GM12875 (cell line): ENCODE results near the gene APBB2.

Source experiments
- H3K4me3 ChIP-seq: one replicate; pipeline ENCODE4 v1.5.1; 2011; ENCODE audit warnings: low read depth, low read length, control low read depth
- TF ChIP-seq, protein P1 (sequence below): IDR thresholded peaks from 2 replicates; pipeline ENCODE4 v1.5.1; 2011; ENCODE audit warnings: low read depth, mild to moderate bottlenecking, control low read depth, inconsistent platforms, low read length, moderate library complexity, borderline replicate concordance; ENCODE audit not compliant: insufficient read depth

Gene APBB2

DNA sequence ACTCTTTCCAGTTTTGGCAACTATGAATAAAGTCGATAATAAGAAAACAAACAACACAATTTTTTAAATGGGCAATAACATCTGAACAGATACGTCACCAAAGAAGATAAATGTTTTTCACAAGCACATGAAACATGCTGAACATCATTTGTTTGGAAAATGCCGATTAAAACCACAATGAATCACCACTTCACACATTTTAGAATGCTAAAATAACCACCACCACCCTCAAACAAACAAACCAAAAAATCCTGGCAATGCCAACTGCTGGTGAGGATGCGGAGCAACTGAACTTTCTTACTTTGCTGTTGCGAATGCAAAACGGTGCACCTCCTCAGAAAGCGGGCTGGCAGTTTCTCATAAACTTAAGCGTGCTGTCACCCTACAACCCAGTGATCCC, 348.6 kb downstream of the APBB2 start:
- H3K4me3 ChIP-seq = no peak overlapping the region
- TF ChIP-seq, protein P1, sequence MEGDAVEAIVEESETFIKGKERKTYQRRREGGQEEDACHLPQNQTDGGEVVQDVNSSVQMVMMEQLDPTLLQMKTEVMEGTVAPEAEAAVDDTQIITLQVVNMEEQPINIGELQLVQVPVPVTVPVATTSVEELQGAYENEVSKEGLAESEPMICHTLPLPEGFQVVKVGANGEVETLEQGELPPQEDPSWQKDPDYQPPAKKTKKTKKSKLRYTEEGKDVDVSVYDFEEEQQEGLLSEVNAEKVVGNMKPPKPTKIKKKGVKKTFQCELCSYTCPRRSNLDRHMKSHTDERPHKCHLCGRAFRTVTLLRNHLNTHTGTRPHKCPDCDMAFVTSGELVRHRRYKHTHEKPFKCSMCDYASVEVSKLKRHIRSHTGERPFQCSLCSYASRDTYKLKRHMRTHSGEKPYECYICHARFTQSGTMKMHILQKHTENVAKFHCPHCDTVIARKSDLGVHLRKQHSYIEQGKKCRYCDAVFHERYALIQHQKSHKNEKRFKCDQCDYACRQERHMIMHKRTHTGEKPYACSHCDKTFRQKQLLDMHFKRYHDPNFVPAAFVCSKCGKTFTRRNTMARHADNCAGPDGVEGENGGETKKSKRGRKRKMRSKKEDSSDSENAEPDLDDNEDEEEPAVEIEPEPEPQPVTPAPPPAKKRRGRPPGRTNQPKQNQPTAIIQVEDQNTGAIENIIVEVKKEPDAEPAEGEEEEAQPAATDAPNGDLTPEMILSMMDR = no peak

DNA sequence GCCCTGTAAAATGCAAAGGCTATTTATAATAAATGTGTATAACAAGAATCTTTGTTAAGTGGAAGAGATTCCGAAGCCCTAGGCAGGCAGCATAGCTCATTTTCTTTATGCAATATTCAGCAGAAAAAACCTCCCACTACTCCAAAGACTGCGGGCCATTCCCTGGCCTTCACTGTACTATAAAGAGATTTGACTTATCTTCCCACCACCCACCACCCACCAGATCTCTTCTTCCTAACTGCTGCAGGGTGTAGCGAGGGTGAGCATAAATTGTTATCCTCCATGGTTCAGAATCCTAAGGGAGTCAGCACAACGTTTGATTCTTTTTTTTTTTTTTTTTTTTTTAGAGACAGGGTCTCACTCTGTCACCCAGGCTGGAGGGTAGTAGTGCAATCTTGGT, 349.8 kb downstream of the APBB2 start:
- TF ChIP-seq, protein P1 = no peak
- H3K4me3 ChIP-seq = no peak overlapping the region

DNA sequence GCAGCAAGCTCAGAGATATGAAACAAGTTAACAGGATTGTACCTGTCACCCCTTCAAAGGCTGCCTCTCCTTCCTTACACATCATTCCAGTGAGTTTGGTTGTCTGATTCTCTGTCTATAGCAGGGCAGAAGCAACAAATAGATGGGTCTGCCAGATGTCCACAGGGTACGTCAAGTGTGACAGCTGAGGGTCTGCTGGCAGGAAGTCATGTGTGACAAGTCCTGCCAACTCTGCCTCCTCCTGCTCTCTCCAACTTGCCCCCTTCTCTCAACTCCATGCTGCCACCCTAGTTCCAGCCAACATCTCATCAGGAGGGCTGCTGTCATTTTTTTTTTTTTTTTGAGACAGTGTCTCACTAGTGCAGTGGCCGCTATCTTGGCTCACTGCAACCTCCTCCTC, 355.4 kb downstream of the APBB2 start:
- TF ChIP-seq, protein P1 = no peak
- H3K4me3 ChIP-seq = no peak overlapping the region

- TF ChIP-seq, protein P1 = no peak
Observed at GRCh38 chr4:40857956-40858355, 356.4 kb downstream of the APBB2 start.

GRCh38 chr4:40856840-40857362, 357.4 kb downstream of the APBB2 start:
- TF ChIP-seq, protein P1 = no peak
- H3K4me3 ChIP-seq = peak overlapping the region; percentile 77

More at GRCh38 chr4:40857956-40858355, 356.4 kb downstream of the APBB2 start:
- no peak overlapping the region for H3K4me3 ChIP-seq

DNA sequence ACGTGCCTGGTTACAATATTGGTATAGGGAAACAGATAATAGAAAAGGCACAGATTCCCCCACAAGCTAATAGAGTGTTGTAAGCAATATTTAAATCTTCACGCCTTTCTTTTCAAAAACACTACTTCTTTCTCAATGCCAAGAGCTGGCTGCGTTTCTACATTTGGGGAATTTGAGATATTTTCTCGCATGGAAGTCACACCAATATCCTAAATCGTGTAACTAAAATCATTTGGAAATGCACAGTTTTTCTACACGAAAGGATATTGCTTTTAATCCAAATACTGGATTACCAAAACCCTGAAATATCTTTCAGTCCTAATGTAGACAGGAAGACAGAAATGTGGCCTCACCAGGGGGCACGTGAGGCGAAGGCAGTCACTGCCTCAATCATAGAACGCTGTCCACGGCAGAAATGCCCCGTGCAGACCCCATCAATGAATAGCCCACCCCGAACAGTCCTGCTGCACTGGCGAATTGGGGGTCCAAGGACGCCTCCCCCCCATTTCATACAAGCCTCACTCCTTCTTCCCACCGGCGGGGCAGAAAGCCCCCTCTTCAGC, 358.0 kb downstream of the APBB2 start:
- H3K4me3 ChIP-seq = peak overlapping the region; percentile 77
- TF ChIP-seq, protein P1 = no peak

DNA sequence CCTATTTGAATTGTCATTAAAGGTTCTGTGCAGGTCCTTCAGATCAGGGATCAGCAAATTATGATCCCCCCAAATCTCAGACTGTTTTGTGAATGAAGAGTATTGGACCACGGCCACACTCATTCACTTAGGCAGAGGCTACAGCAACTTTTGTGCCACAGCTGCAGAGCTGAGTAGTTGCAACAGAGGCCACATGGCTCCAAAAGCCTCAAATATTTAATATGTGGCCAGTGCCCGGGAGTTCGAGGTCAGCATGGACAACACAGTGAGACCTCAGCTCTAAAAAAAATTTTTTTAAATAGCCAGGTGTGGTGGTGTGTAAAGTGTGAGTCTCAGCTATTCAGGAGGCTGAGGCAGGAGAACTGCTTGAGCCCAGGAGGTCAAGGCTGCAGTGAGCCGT, 363.8 kb downstream of the APBB2 start:
- no peak overlapping the region for H3K4me3 ChIP-seq
- TF ChIP-seq, protein P1 = no peak
